Measurements from ENCODE around the gene NUP62.
"Not testable (repeated sequence)": the region's sequence is repeated elsewhere in the genome, so short reads cannot be mapped to it uniquely, and the experiment has no call there.

NUP62 gene

GRCh38 chr19:49951806-49952478, 22.6 kb upstream of the NUP62 start:
- no peak for DNase-seq

GRCh38 chr19:49950956-49951526, 21.7 kb upstream of the NUP62 start:
- DNase-seq: no peak

- DNase-seq: no peak
Observed at GRCh38 chr19:49950590-49950948, 21.3 kb upstream of the NUP62 start.

- DNase-seq: no peak
Observed at GRCh38 chr19:49949742-49950589, 20.7 kb upstream of the NUP62 start.

GRCh38 chr19:49946415-49946814, 17.1 kb upstream of the NUP62 start:
- no peak for DNase-seq

- DNase-seq: not testable (repeated sequence)
Observed at GRCh38 chr19:49944567-49944966, 15.3 kb upstream of the NUP62 start.

GRCh38 chr19:49940482-49940791, 11.1 kb upstream of the NUP62 start:
- DNase-seq: no peak

- no peak for DNase-seq
Observed at GRCh38 chr19:49939721-49940481, 10.6 kb upstream of the NUP62 start.

GRCh38 chr19:49938662-49939061, 9.4 kb upstream of the NUP62 start:
- no peak for DNase-seq

- DNase-seq: peak; percentile 65
Observed at GRCh38 chr19:49937750-49938381, 8.6 kb upstream of the NUP62 start.

GRCh38 chr19:49936549-49936948, 7.2 kb upstream of the NUP62 start:
- DNase-seq: no peak

- no peak for DNase-seq
Observed at GRCh38 chr19:49933643-49934042, 4.3 kb upstream of the NUP62 start.

- DNase-seq: peak; percentile 56
Observed at GRCh38 chr19:49932731-49933131, 3.4 kb upstream of the NUP62 start.

GRCh38 chr19:49932041-49932451, 2.7 kb upstream of the NUP62 start:
- no peak for DNase-seq

GRCh38 chr19:49931293-49932040, 2.2 kb upstream of the NUP62 start:
- DNase-seq: no peak

GRCh38 chr19:49930483-49931011, 1.2 kb upstream of the NUP62 start:
- DNase-seq: no peak

GRCh38 chr19:49929611-49930482, 543 bp upstream of the NUP62 start:
- peak; percentile 84 for DNase-seq

- no peak for DNase-seq
Observed at GRCh38 chr19:49927526-49928264, 1.6 kb downstream of the NUP62 start.

- no peak for DNase-seq
Observed at GRCh38 chr19:49926515-49926914, 2.8 kb downstream of the NUP62 start.

- no peak for DNase-seq
Observed at GRCh38 chr19:49925486-49925885, 3.8 kb downstream of the NUP62 start.

Measured in activated effector memory CD4-positive, alpha-beta T cell treated with Interleukin-2 at 50 U/mL for 16 hours (primary cell).